Stimulated activated naive B cell treated with anti-CD40 and anti-IgM and Interleukin-4, amounts not matched to agents 10 μg/mL and 1 μg/mL and 100 μg/mL, for 72 hours (primary cell): ENCODE results near the gene IRX5.
A peak's percentile ranks its signal among the peaks of the same experiment; 100 is the strongest.

ENCODE experiments used
- ATAC-seq, 2 donors: fragments of 150-1000 bp; cut with Tn5 transposase; replicated peaks; 2 replicates each; pipeline ENCODE4 v1.10.0; 2021; ENCODE audit warnings: moderate library complexity in 1 of 2
- DNase-seq: peaks from one replicate; pipeline ENCODE4 v3.0.0; 2021
- H3K27ac Mint-ChIP-seq: one replicate; pipeline ENCODE4 v1.8.0; 2022; ENCODE audit warnings: mild to moderate bottlenecking, mixed read lengths
- H3K27me3 Mint-ChIP-seq, 2 donors: one replicate each; pipeline ENCODE4 v1.8.0; 2022; ENCODE audit warnings: mixed read lengths in 2 of 2
- H3K36me3 Mint-ChIP-seq, 2 donors: one replicate each; pipeline ENCODE4 v1.8.0; 2022; ENCODE audit warnings: mixed read lengths in 2 of 2, mild to moderate bottlenecking in 1 of 2
- H3K4me1 Mint-ChIP-seq, 2 donors: one replicate each; pipeline ENCODE4 v1.8.0; 2022; ENCODE audit warnings: mixed read lengths in 2 of 2, mild to moderate bottlenecking in 1 of 2
- H3K4me3 Mint-ChIP-seq, 2 donors: one replicate each; pipeline ENCODE4 v1.8.0; 2022; ENCODE audit warnings: mild to moderate bottlenecking in 2 of 2, mixed read lengths in 2 of 2, moderate library complexity in 1 of 2
- H3K9me3 Mint-ChIP-seq, 2 donors: one replicate each; pipeline ENCODE4 v1.8.0; 2022; ENCODE audit warnings: mixed read lengths in 2 of 2, mild to moderate bottlenecking in 1 of 2

Gene IRX5

GRCh38 chr16:54930005-54930868 is at the start of gene IRX5:
IRX5 (plus strand) TSS chr16:54930865; CDS start chr16:54931199, 334 bp downstream.
- ATAC-seq (peak in 1 of 2 donors; percentile 3), DNase-seq (no peak)
- Mint-ChIP-seq H3K4me3 (peak within 1 kb of the TSS; percentile 85 to 91), H3K4me1 (peaks cover 26 to 47% of the 10 kb centered on the region in 2 donors), H3K36me3 (peaks cover 0 to 17% of the 10 kb centered on the region in 2 donors), H3K27ac (peak within 1 kb of the TSS; percentile 79), H3K27me3 (peaks cover 66 to 72% of the 10 kb centered on the region in 2 donors), H3K9me3 (peaks cover 4 to 5% of the 10 kb centered on the region in 2 donors)

- H3K4me1 Mint-ChIP-seq = no peaks in the 10 kb centered on the region
- ATAC-seq = no peak
- DNase-seq = no peak
- no peaks in the 10 kb centered on the region for H3K36me3 Mint-ChIP-seq
- peaks cover 13% of the 10 kb centered on the region in 2 donors for H3K27me3 Mint-ChIP-seq
- H3K4me3 Mint-ChIP-seq = no peak overlapping the region
- peaks cover 8 to 15% of the 10 kb centered on the region in 2 donors for H3K9me3 Mint-ChIP-seq
- no peak overlapping the region for H3K27ac Mint-ChIP-seq
These were observed 48.1 kb upstream of the IRX5 start for GRCh38 chr16:54882556-54882955.

GRCh38 chr16:54883358-54883757 is 47.3 kb upstream of the IRX5 start:
- H3K4me3 Mint-ChIP-seq = no peak overlapping the region
- H3K27me3 Mint-ChIP-seq = peaks cover 13% of the 10 kb centered on the region in 2 donors
- no peaks in the 10 kb centered on the region for H3K4me1 Mint-ChIP-seq
- H3K9me3 Mint-ChIP-seq = peaks cover 8 to 15% of the 10 kb centered on the region in 2 donors
- no peak for ATAC-seq
- DNase-seq = no peak
- no peaks in the 10 kb centered on the region for H3K36me3 Mint-ChIP-seq
- no peak overlapping the region for H3K27ac Mint-ChIP-seq

- no peaks in the 10 kb centered on the region for H3K4me1 Mint-ChIP-seq
- peaks cover 4 to 8% of the 10 kb centered on the region in 2 donors for H3K9me3 Mint-ChIP-seq
- DNase-seq = no peak
- H3K27ac Mint-ChIP-seq = no peak overlapping the region
- no peaks in the 10 kb centered on the region for H3K36me3 Mint-ChIP-seq
- no peak overlapping the region for H3K4me3 Mint-ChIP-seq
- no peak for ATAC-seq
- peaks cover 6 to 8% of the 10 kb centered on the region in 2 donors for H3K27me3 Mint-ChIP-seq
These were observed 44.6 kb upstream of the IRX5 start for GRCh38 chr16:54886078-54886477.

- H3K9me3 Mint-ChIP-seq = no peaks in the 10 kb centered on the region
- H3K4me3 Mint-ChIP-seq = no peak overlapping the region
- no peak for ATAC-seq
- peaks cover 0 to 4% of the 10 kb centered on the region in 2 donors for H3K27me3 Mint-ChIP-seq
- no peaks in the 10 kb centered on the region for H3K4me1 Mint-ChIP-seq
- H3K36me3 Mint-ChIP-seq = no peaks in the 10 kb centered on the region
- no peak for DNase-seq
- H3K27ac Mint-ChIP-seq = no peak overlapping the region
These were observed 40.3 kb upstream of the IRX5 start for GRCh38 chr16:54890381-54890780.

- ATAC-seq (no peak), DNase-seq (no peak)
- Mint-ChIP-seq H3K27ac (no peak overlapping the region), H3K4me1 (no peaks in the 10 kb centered on the region), H3K27me3 (peaks cover 0 to 2% of the 10 kb centered on the region in 2 donors), H3K4me3 (no peak overlapping the region), H3K9me3 (no peaks in the 10 kb centered on the region), H3K36me3 (no peaks in the 10 kb centered on the region)
These were observed 39.3 kb upstream of the IRX5 start for GRCh38 chr16:54891346-54891745.

- Mint-ChIP-seq H3K4me1 (peaks cover under 1 to 6% of the 10 kb centered on the region in 2 donors), H3K9me3 (peaks cover 0 to under 1% of the 10 kb centered on the region in 2 donors), H3K36me3 (no peaks in the 10 kb centered on the region), H3K27me3 (no peaks in the 10 kb centered on the region), H3K4me3 (no peak overlapping the region), H3K27ac (no peak overlapping the region)
- ATAC-seq = no peak
- DNase-seq = no peak
These were observed 37.7 kb upstream of the IRX5 start for GRCh38 chr16:54892981-54893380.

- Mint-ChIP-seq H3K36me3 (no peaks in the 10 kb centered on the region), H3K4me1 (peaks cover 3 to 9% of the 10 kb centered on the region in 2 donors), H3K27me3 (peaks cover 9 to 15% of the 10 kb centered on the region in 2 donors), H3K9me3 (peaks cover 10 to 11% of the 10 kb centered on the region in 2 donors), H3K4me3 (no peak overlapping the region), H3K27ac (no peak overlapping the region)
- no peak for DNase-seq
- peak; percentile 65 to 87 for ATAC-seq
These were observed 32.7 kb upstream of the IRX5 start for GRCh38 chr16:54897930-54898329.

GRCh38 chr16:54901606-54902005 is 29.1 kb upstream of the IRX5 start:
- Mint-ChIP-seq H3K27ac (no peak overlapping the region), H3K27me3 (peaks cover 14 to 27% of the 10 kb centered on the region in 2 donors), H3K4me1 (peaks cover 3 to 9% of the 10 kb centered on the region in 2 donors), H3K36me3 (no peaks in the 10 kb centered on the region), H3K9me3 (peaks cover 13 to 16% of the 10 kb centered on the region in 2 donors), H3K4me3 (no peak overlapping the region)
- DNase-seq = no peak
- no peak for ATAC-seq

GRCh38 chr16:54903047-54903446 is 27.6 kb upstream of the IRX5 start:
- no peak for ATAC-seq
- DNase-seq = no peak
- H3K36me3 Mint-ChIP-seq = no peaks in the 10 kb centered on the region
- H3K9me3 Mint-ChIP-seq = peaks cover 11 to 16% of the 10 kb centered on the region in 2 donors
- no peak overlapping the region for H3K4me3 Mint-ChIP-seq
- H3K27ac Mint-ChIP-seq = no peak overlapping the region
- peaks cover 1 to 2% of the 10 kb centered on the region in 2 donors for H3K4me1 Mint-ChIP-seq
- peaks cover 17 to 32% of the 10 kb centered on the region in 2 donors for H3K27me3 Mint-ChIP-seq

- H3K9me3 Mint-ChIP-seq = no peaks in the 10 kb centered on the region
These were observed 19.6 kb upstream of the IRX5 start for GRCh38 chr16:54911079-54911478.

GRCh38 chr16:54912720-54913119 is 17.9 kb upstream of the IRX5 start:
- Mint-ChIP-seq H3K4me3 (no peak overlapping the region), H3K4me1 (no peaks in the 10 kb centered on the region), H3K27me3 (peaks cover 7 to 17% of the 10 kb centered on the region in 2 donors), H3K27ac (no peak overlapping the region), H3K9me3 (no peaks in the 10 kb centered on the region), H3K36me3 (no peaks in the 10 kb centered on the region)
- no peak for ATAC-seq
- no peak for DNase-seq

More at GRCh38 chr16:54911079-54911478, 19.6 kb upstream of the IRX5 start:
- no peaks in the 10 kb centered on the region for H3K36me3 Mint-ChIP-seq
- H3K27ac Mint-ChIP-seq = no peak overlapping the region
- peaks cover 8 to 24% of the 10 kb centered on the region in 2 donors for H3K27me3 Mint-ChIP-seq
- H3K4me3 Mint-ChIP-seq = no peak overlapping the region
- DNase-seq = no peak
- H3K4me1 Mint-ChIP-seq = no peaks in the 10 kb centered on the region
- no peak for ATAC-seq

- Mint-ChIP-seq H3K4me3 (no peak overlapping the region), H3K27ac (no peak overlapping the region)
- no peak for ATAC-seq
These were observed 9.3 kb upstream of the IRX5 start for GRCh38 chr16:54921206-54921824.

GRCh38 chr16:54923055-54923473 is 7.6 kb upstream of the IRX5 start:
- H3K4me1 Mint-ChIP-seq = peaks cover 7 to 8% of the 10 kb centered on the region in 2 donors
- peaks cover 22 to 25% of the 10 kb centered on the region in 2 donors for H3K27me3 Mint-ChIP-seq

More at GRCh38 chr16:54921206-54921824, 9.3 kb upstream of the IRX5 start:
- no peak for DNase-seq
- Mint-ChIP-seq H3K36me3 (no peaks in the 10 kb centered on the region), H3K27me3 (peaks cover 4 to 10% of the 10 kb centered on the region in 2 donors), H3K4me1 (no peaks in the 10 kb centered on the region), H3K9me3 (no peaks in the 10 kb centered on the region)

More at GRCh38 chr16:54923055-54923473, 7.6 kb upstream of the IRX5 start:
- Mint-ChIP-seq H3K4me3 (no peak overlapping the region), H3K36me3 (peaks cover 0 to 2% of the 10 kb centered on the region in 2 donors), H3K27ac (no peak overlapping the region), H3K9me3 (no peaks in the 10 kb centered on the region)
- no peak for ATAC-seq
- DNase-seq = no peak
